DND-41 (cell line): ENCODE results near the gene ZFHX3.

ENCODE experiments used
- ATAC-seq: fragments of 200-7000 bp; cut with Tn5 transposase; 3 replicates; pipeline ENCODE4 v1.9.1; 2021; ENCODE audit warnings: low read depth; ENCODE audit not compliant: insufficient read depth
- DNase-seq: peaks from one replicate; pipeline ENCODE4 v3.0.0-alpha.2; 2020
- H2AFZ ChIP-seq: 2 replicates; pipeline ENCODE4 v1.6.0; 2012; ENCODE audit warnings: low read depth, low read length
- H3K27ac ChIP-seq: 2 replicates; pipeline ENCODE4 v1.5.1; 2012; ENCODE audit warnings: low read length, inconsistent platforms
- H3K27me3 ChIP-seq: fragments of 200-600 bp; sonication (generic); 2 replicates; pipeline ENCODE4 v1.6.0; 2012; ENCODE audit warnings: low read length, mild to moderate bottlenecking, inconsistent platforms; ENCODE audit not compliant: insufficient read depth, poor library complexity
- H3K36me3 ChIP-seq: 2 replicates; pipeline ENCODE4 v1.5.1; 2012; ENCODE audit warnings: low read length, inconsistent platforms; ENCODE audit not compliant: insufficient read depth
- H3K4me1 ChIP-seq: 2 replicates; pipeline ENCODE4 v1.5.1; 2012; ENCODE audit warnings: mild to moderate bottlenecking, low read length; ENCODE audit not compliant: insufficient read depth
- H3K4me2 ChIP-seq: 2 replicates; pipeline ENCODE4 v1.6.0; 2012; ENCODE audit warnings: mild to moderate bottlenecking, moderate library complexity, low read length, inconsistent platforms; ENCODE audit not compliant: insufficient read depth
- H3K4me3 ChIP-seq, 2 experiments: fragments of 200-600 bp in 1 of 2; shearing (Covaris generic) in 1 of 2; 2 replicates each; pipeline ENCODE4 v1.5.1; 2012 to 2016; ENCODE audit warnings: inconsistent platforms in 2 of 2, low read length in 2 of 2, mild to moderate bottlenecking in 2 of 2, low read depth in 1 of 2, moderate library complexity in 1 of 2
- H3K79me2 ChIP-seq: 2 replicates; pipeline ENCODE4 v1.6.0; 2012; ENCODE audit warnings: low read length, inconsistent platforms; ENCODE audit not compliant: insufficient read depth
- H3K9ac ChIP-seq: 2 replicates; pipeline ENCODE4 v1.6.0; 2012; ENCODE audit warnings: low read depth, mild to moderate bottlenecking, inconsistent platforms, low read length, moderate library complexity
- H3K9me3 ChIP-seq: 2 replicates; pipeline ENCODE4 v1.5.1; 2012; ENCODE audit warnings: low read length, moderate library complexity, mild to moderate bottlenecking, inconsistent platforms; ENCODE audit not compliant: insufficient read depth, severe bottlenecking
- H4K20me1 ChIP-seq: 2 replicates; pipeline ENCODE4 v1.6.0; 2012; ENCODE audit warnings: low read length; ENCODE audit not compliant: insufficient read depth
- EZH2 ChIP-seq: IDR thresholded peaks from 3 replicates; pipeline ENCODE4 v1.6.1; 2012; ENCODE audit warnings: borderline replicate concordance, low read depth, mild to moderate bottlenecking, moderate library complexity, low read length, inconsistent platforms; ENCODE audit not compliant: severe bottlenecking
- TF ChIP-seq, protein P1 (sequence below): IDR thresholded peaks from 2 replicates; pipeline ENCODE4 v1.5.1; 2012; ENCODE audit warnings: borderline replicate concordance, low read length, moderate library complexity, mild to moderate bottlenecking; ENCODE audit not compliant: poor library complexity, severe bottlenecking; ENCODE audit errors: extremely low read depth

Gene ZFHX3

DNA sequence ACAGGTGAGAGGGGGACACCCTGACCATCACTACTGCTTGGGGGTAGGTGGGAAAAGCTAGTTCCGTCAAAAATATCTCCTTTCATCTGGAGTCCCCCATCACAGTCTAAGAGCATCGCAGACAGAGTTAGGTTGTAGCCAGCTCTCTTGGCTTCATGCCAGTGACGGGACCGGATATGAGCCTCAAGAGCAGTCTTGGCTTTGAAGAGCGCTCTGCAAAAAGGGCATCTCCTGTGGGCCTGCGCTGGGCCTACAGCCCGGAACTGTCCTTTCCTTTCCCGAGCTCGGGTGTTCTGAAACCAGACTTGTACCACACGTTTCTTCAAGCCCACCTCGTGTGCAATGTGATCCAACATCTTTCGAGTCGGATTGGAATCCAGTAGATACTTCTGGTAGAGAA is 253.6 kb downstream of the ZFHX3 start:
- no peaks in the 10 kb centered on the region for H4K20me1 ChIP-seq
- DNase-seq (no peak), ATAC-seq (no peak)
- no peaks in the 10 kb centered on the region for H3K27me3 ChIP-seq
- no peak for TF ChIP-seq EZH2
- TF ChIP-seq, protein P1, sequence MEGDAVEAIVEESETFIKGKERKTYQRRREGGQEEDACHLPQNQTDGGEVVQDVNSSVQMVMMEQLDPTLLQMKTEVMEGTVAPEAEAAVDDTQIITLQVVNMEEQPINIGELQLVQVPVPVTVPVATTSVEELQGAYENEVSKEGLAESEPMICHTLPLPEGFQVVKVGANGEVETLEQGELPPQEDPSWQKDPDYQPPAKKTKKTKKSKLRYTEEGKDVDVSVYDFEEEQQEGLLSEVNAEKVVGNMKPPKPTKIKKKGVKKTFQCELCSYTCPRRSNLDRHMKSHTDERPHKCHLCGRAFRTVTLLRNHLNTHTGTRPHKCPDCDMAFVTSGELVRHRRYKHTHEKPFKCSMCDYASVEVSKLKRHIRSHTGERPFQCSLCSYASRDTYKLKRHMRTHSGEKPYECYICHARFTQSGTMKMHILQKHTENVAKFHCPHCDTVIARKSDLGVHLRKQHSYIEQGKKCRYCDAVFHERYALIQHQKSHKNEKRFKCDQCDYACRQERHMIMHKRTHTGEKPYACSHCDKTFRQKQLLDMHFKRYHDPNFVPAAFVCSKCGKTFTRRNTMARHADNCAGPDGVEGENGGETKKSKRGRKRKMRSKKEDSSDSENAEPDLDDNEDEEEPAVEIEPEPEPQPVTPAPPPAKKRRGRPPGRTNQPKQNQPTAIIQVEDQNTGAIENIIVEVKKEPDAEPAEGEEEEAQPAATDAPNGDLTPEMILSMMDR, result no peak
- no peak overlapping the region for H3K4me2 ChIP-seq
- H3K27ac ChIP-seq, result no peak overlapping the region
- no peaks in the 10 kb centered on the region for H3K9me3 ChIP-seq
- no peaks in the 10 kb centered on the region for H3K4me1 ChIP-seq
- H3K36me3 ChIP-seq, result peaks cover 63% of the 10 kb centered on the region
- H3K79me2 ChIP-seq, result no peaks in the 10 kb centered on the region
- no peak overlapping the region for H2AFZ ChIP-seq
- no peak overlapping the region for H3K9ac ChIP-seq
- H3K4me3 ChIP-seq, result no peak overlapping the region

DNA sequence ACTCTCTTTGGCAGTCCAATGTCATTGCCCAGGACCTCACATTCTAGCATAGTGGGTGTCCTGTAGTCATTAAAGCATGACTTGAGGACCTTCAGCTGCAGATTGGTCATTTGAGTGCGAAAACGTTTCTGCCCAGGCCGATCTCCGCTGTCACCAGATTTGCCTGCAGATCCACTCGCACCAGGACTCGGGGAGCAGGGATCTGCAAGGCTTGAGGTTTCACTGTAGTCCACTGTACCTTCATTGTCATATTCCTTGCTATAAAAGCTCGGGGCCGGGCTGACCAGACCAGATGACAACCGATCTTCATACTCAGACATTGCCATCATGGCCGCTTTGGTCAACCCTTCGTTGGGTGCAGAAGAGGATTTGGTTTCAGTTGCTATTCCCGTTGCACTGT is 254.2 kb downstream of the ZFHX3 start:
- no peak overlapping the region for H3K4me2 ChIP-seq
- no peaks in the 10 kb centered on the region for H3K4me1 ChIP-seq
- TF ChIP-seq EZH2, result no peak
- TF ChIP-seq, protein P1, result no peak
- no peaks in the 10 kb centered on the region for H4K20me1 ChIP-seq
- no peak overlapping the region for H3K27ac ChIP-seq
- no peaks in the 10 kb centered on the region for H3K27me3 ChIP-seq
- H2AFZ ChIP-seq, result no peak overlapping the region
- DNase-seq (no peak), ATAC-seq (no peak)
- H3K79me2 ChIP-seq, result no peaks in the 10 kb centered on the region
- H3K9ac ChIP-seq, result no peak overlapping the region
- no peak overlapping the region for H3K4me3 ChIP-seq
- no peaks in the 10 kb centered on the region for H3K9me3 ChIP-seq
- H3K36me3 ChIP-seq, result peaks cover 57% of the 10 kb centered on the region

DNA sequence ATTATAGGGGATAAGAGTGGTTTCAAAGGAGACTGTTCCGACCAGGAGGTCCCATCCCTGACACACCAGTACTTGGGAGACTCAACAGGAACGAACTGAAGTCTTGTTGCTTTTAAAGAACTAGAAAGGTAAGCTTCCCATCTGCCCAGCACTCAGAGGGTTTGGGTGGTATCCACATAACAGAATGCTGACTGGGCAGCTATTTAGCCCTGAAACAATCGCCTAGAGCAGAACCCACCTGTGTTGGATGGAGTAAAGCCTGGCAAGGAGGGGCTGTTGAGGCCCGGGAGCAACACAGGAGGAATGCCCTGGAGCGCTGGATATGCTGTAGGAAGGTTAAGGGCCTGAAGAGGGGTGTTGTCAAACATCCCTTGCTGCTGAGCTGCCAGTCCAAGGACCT is 254.9 kb downstream of the ZFHX3 start:
- Histone ChIP-seq H3K36me3 (peaks cover 55% of the 10 kb centered on the region), H2AFZ (no peak overlapping the region), H3K27ac (no peak overlapping the region), H3K9me3 (no peaks in the 10 kb centered on the region), H3K4me1 (no peaks in the 10 kb centered on the region), H3K4me2 (no peak overlapping the region), H4K20me1 (no peaks in the 10 kb centered on the region), H3K27me3 (no peaks in the 10 kb centered on the region), H3K9ac (no peak overlapping the region), H3K4me3 (no peak overlapping the region), H3K79me2 (no peaks in the 10 kb centered on the region)
- TF ChIP-seq EZH2, result no peak
- TF ChIP-seq, protein P1, result no peak
- ATAC-seq (no peak), DNase-seq (no peak)

DNA sequence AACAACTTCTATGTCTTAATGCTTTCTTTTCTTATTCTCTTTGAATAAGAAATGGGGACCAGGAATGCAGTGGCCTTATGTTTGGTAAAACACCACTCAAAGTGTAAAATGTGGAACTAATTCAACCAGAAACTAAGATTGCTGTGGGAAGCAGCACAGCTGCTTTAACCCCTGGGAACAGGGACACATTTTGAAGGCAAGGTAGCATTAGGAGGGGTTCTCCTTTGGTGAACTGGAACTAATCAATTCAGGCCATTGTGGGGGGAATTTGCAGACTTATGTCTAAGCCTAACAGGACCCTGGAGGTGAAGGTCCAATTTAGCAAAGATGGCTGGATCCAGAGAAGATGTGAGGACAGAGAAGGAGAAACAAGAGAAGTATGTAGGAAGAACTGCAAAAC is 256.1 kb downstream of the ZFHX3 start:
- Histone ChIP-seq H3K4me3 (no peak overlapping the region), H3K4me1 (no peaks in the 10 kb centered on the region), H2AFZ (no peak overlapping the region), H3K9me3 (no peaks in the 10 kb centered on the region), H4K20me1 (no peaks in the 10 kb centered on the region), H3K27me3 (no peaks in the 10 kb centered on the region), H3K9ac (no peak overlapping the region), H3K4me2 (no peak overlapping the region), H3K27ac (no peak overlapping the region), H3K36me3 (peaks cover 46% of the 10 kb centered on the region), H3K79me2 (no peaks in the 10 kb centered on the region)
- TF ChIP-seq EZH2, result no peak
- TF ChIP-seq, protein P1, result no peak
- no peak for ATAC-seq
- no peak for DNase-seq
